RWPE2 (cell line): ENCODE results near the gene MAML1.

ENCODE experiments used
- ATAC-seq: fragments of 200-7000 bp; cut with Tn5 transposase; 3 replicates; pipeline ENCODE4 v1.9.1; 2021; ENCODE audit warnings: low read depth
- DNase-seq: peaks from one replicate; pipeline ENCODE4 v3.0.0-alpha.2; 2020; ENCODE audit warnings: low spot score
- H3K27ac ChIP-seq: fragments of 450-650 bp; 2 replicates; pipeline ENCODE4 v1.5.1; 2017; ENCODE audit warnings: mild to moderate bottlenecking; ENCODE audit not compliant: poor library complexity, severe bottlenecking
- H3K27me3 ChIP-seq: fragments of 250-450 bp; sonication (Bioruptor Pico); 2 replicates; pipeline ENCODE4 v1.5.1; 2021; ENCODE audit warnings: mild to moderate bottlenecking, moderate library complexity; ENCODE audit not compliant: insufficient read depth, poor library complexity, severe bottlenecking
- H3K36me3 ChIP-seq: fragments of 250-450 bp; sonication (Bioruptor Pico); 2 replicates; pipeline ENCODE4 v1.5.1; 2020; ENCODE audit warnings: low read depth, mild to moderate bottlenecking, moderate library complexity
- H3K4me1 ChIP-seq: fragments of 250-450 bp; sonication (Bioruptor Pico); 2 replicates; pipeline ENCODE4 v1.5.1; 2021; ENCODE audit warnings: mild to moderate bottlenecking, moderate library complexity; ENCODE audit not compliant: insufficient read depth, poor library complexity, severe bottlenecking
- H3K4me3 ChIP-seq: fragments of 250-450 bp; sonication (Bioruptor Pico); 2 replicates; pipeline ENCODE4 v1.5.1; 2021; ENCODE audit warnings: mild to moderate bottlenecking, moderate library complexity; ENCODE audit not compliant: severe bottlenecking
- H3K9me3 ChIP-seq: fragments of 250-450 bp; sonication (Bioruptor Pico); 2 replicates; pipeline ENCODE4 v1.5.1; 2021; ENCODE audit warnings: mild to moderate bottlenecking, moderate library complexity; ENCODE audit not compliant: severe bottlenecking
- CTCF ChIP-seq: fragments of 450-650 bp; IDR thresholded peaks from one replicate; pipeline ENCODE4 v1.5.1; 2017; ENCODE audit warnings: mild to moderate bottlenecking, moderate library complexity; ENCODE audit not compliant: poor library complexity, severe bottlenecking

The MAML1 gene

DNA sequence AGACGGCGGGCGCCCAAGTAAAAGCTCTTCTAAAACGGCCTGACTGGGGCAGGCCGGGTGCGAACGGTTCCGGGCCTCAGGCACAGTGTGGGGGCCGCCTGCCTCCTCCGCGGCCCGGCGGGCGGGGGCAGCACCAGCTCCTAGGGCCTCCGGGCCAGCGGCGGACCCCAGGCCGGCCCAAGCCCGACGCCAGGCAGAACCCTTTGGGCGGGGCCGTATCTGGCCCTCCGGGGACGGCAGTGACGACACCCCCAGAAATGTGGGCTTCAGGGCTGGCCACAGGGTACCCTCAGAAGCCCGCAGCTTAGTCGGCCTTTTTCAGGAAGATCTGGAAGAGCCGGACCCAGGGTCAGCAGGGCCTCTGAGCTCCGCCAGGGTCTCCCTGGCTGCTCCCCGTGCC is 65.1 kb downstream of the MAML1 start:
- ATAC-seq = no peak
- H3K36me3 ChIP-seq = peaks cover 46% of the 10 kb centered on the region
- DNase-seq = no peak
- H3K27ac ChIP-seq = no peak overlapping the region
- H3K9me3 ChIP-seq = no peaks in the 10 kb centered on the region
- no peaks in the 10 kb centered on the region for H3K4me1 ChIP-seq
- H3K27me3 ChIP-seq = no peaks in the 10 kb centered on the region
- H3K4me3 ChIP-seq = no peak overlapping the region
- no peak for TF ChIP-seq CTCF

- Histone ChIP-seq H3K9me3 (no peaks in the 10 kb centered on the region), H3K27ac (no peak overlapping the region), H3K4me1 (no peaks in the 10 kb centered on the region), H3K36me3 (peaks cover 46% of the 10 kb centered on the region), H3K4me3 (no peak overlapping the region), H3K27me3 (no peaks in the 10 kb centered on the region)
- TF ChIP-seq CTCF = no peak
- DNase-seq = peak; percentile 72
- ATAC-seq = no peak
These were observed 65.6 kb downstream of the MAML1 start for GRCh38 chr5:179798144-179798770.

GRCh38 chr5:179798771-179799643 is 66.4 kb downstream of the MAML1 start:
- no peaks in the 10 kb centered on the region for H3K27me3 ChIP-seq
- no peak for TF ChIP-seq CTCF
- no peak overlapping the region for H3K27ac ChIP-seq
- H3K9me3 ChIP-seq = no peaks in the 10 kb centered on the region
- peaks cover 46% of the 10 kb centered on the region for H3K36me3 ChIP-seq
- no peak for DNase-seq
- no peak overlapping the region for H3K4me3 ChIP-seq
- ATAC-seq = no peak
- H3K4me1 ChIP-seq = peaks cover 2% of the 10 kb centered on the region

GRCh38 chr5:179799644-179799973 is 67.0 kb downstream of the MAML1 start:
- TF ChIP-seq CTCF = no peak
- no peak overlapping the region for H3K4me3 ChIP-seq
- no peak overlapping the region for H3K27ac ChIP-seq
- H3K4me1 ChIP-seq = peaks cover 8% of the 10 kb centered on the region
- H3K27me3 ChIP-seq = no peaks in the 10 kb centered on the region
- ATAC-seq (no peak), DNase-seq (peak; percentile 69)
- peaks cover 46% of the 10 kb centered on the region for H3K36me3 ChIP-seq
- H3K9me3 ChIP-seq = no peaks in the 10 kb centered on the region
